ENCODE measurements around the gene CCDC14. TPM values are rescaled to one million over a fixed set of nuclear protein-coding genes. Genes with fewer than 3 reads are reported as not detected.

Gene CCDC14
- total RNA-seq, 1 experiment from 2014 or later, result 62.5 TPM

GRCh38 chr3:123997543-123997942 is 36.5 kb upstream of the CCDC14 start:
- Mint-ChIP-seq H3K27me3 (ENCODE audit: low read depth) (peaks cover 48% of the 10 kb centered on the region), H3K36me3 (ENCODE audit: insufficient read depth in 1 of 3, low read depth in 3 of 3) (no peaks in the 10 kb centered on the region), H3K9me3 (no peaks in the 10 kb centered on the region; a peak in 1 of 5 replicates), H3K4me3 (no peak overlapping the region), H3K27ac (no peak overlapping the region), H3K4me1 (no peaks in the 10 kb centered on the region)
- Histone ChIP-seq H3K9ac (ENCODE audit: extremely low read depth, insufficient read length, low read length) (no peak overlapping the region), H2BK120ac (ENCODE audit: low read depth, low read length, poor library complexity, severe bottlenecking) (no peak overlapping the region), H3K4me1 (ENCODE audit: insufficient read depth, low read length) (no peaks in the 10 kb centered on the region), H2BK15ac (ENCODE audit: low read depth, low read length) (no peak overlapping the region), H2AK5ac (ENCODE audit: insufficient read length, low read length) (no peak overlapping the region), H2BK20ac (ENCODE audit: low read depth, low read length, poor library complexity, severe bottlenecking) (no peak overlapping the region), H3K14ac (ENCODE audit: insufficient read depth, low read length) (no peak overlapping the region), H4K8ac (replicated peaks; ENCODE audit: insufficient read length, low read depth, low read length) (no peak overlapping the region), H3T11ph (ENCODE audit: low read length) (no peak overlapping the region), H3K18ac (ENCODE audit: insufficient read length, low read depth, low read length) (no peak overlapping the region), H3K23me2 (ENCODE audit: insufficient read length, low read depth, low read length, poor library complexity, severe bottlenecking) (no peaks in the 10 kb centered on the region), H3K9me3 (ENCODE audit: control insufficient read depth, low read depth, low read length) (no peaks in the 10 kb centered on the region), H3K4me2 (ENCODE audit: insufficient read depth, insufficient read length, low read length) (no peak overlapping the region), H2BK5ac (ENCODE audit: insufficient read length, low read length) (no peak overlapping the region), H4K20me1 (ENCODE audit: control insufficient read depth, insufficient read depth, insufficient read length) (no peaks in the 10 kb centered on the region), H3K27ac (ENCODE audit: insufficient read length, low read depth, low read length) (no peak overlapping the region), H2AFZ (ENCODE audit: low read length) (no peak overlapping the region), H3K27me3 (ENCODE audit: insufficient read depth, low read length) (no peaks in the 10 kb centered on the region; the same call in 1 of the 2 replicates), H4K91ac (ENCODE audit: insufficient read length, low read depth, low read length) (no peak overlapping the region), H3K23ac (ENCODE audit: insufficient read length, low read depth, low read length) (no peak overlapping the region), H4K5ac (ENCODE audit: insufficient read length, low read depth, low read length) (no peak overlapping the region), H3K79me2 (ENCODE audit: insufficient read depth, low read length) (no peaks in the 10 kb centered on the region), H3K4ac (ENCODE audit: low read depth, low read length) (no peak overlapping the region), H3K56ac (ENCODE audit: insufficient read length, low read depth, low read length) (no peak overlapping the region), H2BK12ac (ENCODE audit: insufficient read length, low read depth, low read length) (no peak overlapping the region), H3K79me1 (ENCODE audit: insufficient read depth, low read depth, low read length, poor library complexity, severe bottlenecking) (no peaks in the 10 kb centered on the region)
- DNase-seq, result no peak
- no CpG with 5 or more reads among the region's 2 CpGs for WGBS (ENCODE audit: extremely low coverage, insufficient read length, low lambda C conversion rate)
- no peak for TF ChIP-seq CTCF (conservative IDR thresholded peaks at IDR 0.05)

Measured in H9 (cell line).